T-helper 22 cell (primary cell): ENCODE measurements around the gene AKAIN1.

Experiments used
- DNase-seq: peaks from one replicate; pipeline ENCODE4 v3.0.0-alpha.2; 2020; ENCODE audit warnings: low read depth

The AKAIN1 gene, protein sequence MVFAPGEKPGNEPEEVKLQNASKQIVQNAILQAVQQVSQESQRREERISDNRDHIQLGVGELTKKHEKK

GRCh38 chr18:5197032-5197434 is at the start of gene AKAIN1:
TSS of gene AKAIN1 (minus strand) at chr18:5197257. CDS start at chr18:5197053, 204 bp downstream.
- no peak for DNase-seq

DNA sequence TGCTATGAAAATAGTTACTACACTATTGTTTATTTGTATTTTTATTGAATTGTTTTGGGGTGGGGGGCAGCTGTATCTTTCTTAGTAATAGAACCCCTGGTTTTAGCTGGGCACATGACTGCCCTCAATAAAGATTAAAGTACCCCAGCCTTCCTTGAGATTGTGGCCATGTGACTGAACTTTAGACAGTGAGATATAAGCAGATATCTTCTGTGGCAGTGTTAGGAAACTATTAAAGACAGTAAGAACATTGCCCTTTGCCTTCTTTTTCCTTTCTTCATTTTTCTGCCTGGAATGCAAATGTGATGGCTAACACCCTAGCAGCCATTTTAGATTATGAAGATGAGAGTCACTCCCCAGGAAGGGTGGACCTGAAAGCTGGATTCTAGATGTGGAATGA is 47.9 kb upstream of the AKAIN1 start:
- no peak for DNase-seq

- no peak for DNase-seq
Observed at GRCh38 chr18:5239447-5239846, 42.4 kb upstream of the AKAIN1 start.

- peak; percentile 18 for DNase-seq
Observed at GRCh38 chr18:5238371-5238976, 41.4 kb upstream of the AKAIN1 start.

DNA sequence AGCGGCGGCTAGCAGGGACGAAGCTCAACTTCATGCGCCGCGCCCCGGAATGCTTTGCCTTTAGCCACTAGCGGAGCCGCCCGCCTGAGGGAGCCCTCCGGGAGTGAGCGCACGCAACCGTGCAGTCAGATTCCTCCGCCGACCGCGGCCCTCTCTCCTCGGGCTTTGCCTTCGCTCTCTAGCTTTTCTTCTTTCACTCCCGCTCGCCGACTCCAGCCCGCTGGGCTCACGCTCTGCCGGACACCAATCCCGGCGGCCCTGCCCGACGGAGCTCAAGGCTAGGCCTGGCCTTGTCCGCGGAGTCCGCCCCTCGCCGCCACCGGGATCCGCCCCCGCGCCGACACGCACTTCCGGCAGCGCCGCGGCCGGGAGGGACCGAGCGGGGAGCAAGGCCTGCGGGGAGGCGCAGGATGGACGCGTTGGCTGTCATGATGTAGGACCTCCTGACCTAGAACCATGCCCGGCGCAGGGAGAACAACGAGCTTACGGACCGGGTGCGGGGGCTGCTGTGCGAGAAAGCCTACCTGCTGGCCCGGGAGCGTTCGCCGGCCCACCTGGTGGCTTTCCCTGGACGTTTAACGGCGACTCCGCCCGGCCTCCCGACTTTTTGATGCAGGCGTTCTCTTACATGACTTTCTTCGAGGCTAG is 40.8 kb upstream of the AKAIN1 start:
- DNase-seq: peak; percentile 70

DNA sequence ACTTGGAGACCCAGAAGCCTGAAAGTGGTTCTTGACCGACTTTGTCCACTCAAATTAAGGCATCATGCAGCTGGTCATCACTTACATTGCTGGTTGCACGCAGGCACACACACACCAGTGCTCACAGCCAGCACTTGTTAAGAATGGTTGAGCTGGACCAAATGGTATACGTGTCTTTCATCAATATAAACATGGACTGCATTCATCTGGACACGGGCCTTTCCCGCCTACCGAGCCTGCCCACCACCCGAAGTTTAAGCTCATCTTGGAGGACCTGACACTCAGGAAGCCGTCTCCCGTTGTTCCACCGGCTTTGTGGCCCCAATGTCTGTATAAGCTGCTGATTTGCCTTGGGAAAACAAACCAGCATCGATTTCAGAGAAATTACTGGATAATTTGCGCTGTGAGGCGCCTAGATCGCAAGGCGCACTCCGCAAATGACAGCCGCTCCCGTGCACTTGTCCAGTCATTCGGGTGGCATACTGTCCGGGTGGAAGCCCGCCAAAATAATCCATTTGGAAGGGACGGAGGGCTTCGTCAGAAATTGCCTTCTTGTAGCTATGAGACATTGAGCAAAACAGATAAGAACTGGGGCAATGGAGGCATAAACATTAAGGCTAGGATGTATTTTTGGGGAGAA is 40.1 kb upstream of the AKAIN1 start:
- no peak for DNase-seq

GRCh38 chr18:5214583-5215351 is 17.7 kb upstream of the AKAIN1 start:
- no peak for DNase-seq

DNA sequence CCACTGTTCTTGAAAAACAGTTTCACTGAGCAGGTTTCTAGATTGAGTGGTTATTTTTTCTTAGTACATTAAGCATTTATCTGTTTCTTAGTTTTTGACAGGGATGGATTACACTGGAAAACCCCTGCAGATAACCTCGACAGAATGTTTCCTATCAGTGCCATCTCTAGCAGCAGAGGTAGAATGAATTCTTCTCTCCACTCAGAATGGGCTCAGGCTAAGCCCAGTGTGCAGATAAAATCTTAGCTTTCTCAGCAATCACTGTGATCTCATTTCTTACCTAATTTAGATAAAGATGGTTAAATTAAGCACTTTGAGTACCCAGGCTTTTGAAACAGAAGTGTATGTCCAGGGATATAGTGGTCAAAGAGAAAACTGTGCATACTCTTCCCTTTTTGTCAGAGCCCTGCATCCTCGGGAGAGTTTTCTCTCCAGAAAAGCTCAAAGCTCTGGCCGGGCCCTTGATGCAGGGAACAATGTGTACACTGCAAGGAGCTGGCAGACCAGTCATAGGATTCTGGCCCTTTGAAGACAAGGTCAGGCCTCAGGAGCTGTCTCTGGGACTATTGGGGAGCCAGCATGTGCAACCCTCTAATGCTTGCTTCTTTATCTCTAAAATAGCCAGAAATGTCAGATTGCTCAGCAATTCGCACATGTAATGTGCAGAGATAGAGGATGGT is 10.6 kb upstream of the AKAIN1 start:
- DNase-seq: no peak

- DNase-seq: no peak
Observed at GRCh38 chr18:5198311-5198710, 1.3 kb upstream of the AKAIN1 start.

- no peak for DNase-seq
Observed at GRCh38 chr18:5197461-5197860, 404 bp upstream of the AKAIN1 start.

- DNase-seq: no peak
Observed at GRCh38 chr18:5196253-5197031, 615 bp downstream of the AKAIN1 start.

GRCh38 chr18:5195656-5196055 is 1.4 kb downstream of the AKAIN1 start:
- no peak for DNase-seq

DNA sequence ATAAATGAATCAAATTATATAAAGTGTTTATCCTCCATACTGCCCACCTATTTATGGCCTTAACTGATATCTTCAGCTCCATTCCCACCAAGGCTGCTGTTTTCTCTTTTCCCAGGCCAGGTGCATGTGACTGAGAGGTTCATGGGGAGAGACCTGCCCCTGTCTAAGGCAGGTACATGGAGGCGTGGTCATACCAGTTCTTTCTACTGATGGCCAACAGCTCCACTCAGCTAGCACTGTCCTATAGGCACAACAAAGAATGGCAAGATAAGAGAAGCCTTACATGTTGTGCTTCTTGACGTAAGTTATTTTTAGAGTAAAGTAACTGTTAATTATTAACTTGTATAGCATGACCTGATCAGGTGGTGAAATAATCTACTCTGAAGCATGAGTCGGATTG is 16.8 kb downstream of the AKAIN1 start:
- no peak for DNase-seq

GRCh38 chr18:5178519-5178918 is 18.5 kb downstream of the AKAIN1 start:
- DNase-seq: no peak

- DNase-seq: no peak
Observed at GRCh38 chr18:5175378-5175777, 21.7 kb downstream of the AKAIN1 start.

DNA sequence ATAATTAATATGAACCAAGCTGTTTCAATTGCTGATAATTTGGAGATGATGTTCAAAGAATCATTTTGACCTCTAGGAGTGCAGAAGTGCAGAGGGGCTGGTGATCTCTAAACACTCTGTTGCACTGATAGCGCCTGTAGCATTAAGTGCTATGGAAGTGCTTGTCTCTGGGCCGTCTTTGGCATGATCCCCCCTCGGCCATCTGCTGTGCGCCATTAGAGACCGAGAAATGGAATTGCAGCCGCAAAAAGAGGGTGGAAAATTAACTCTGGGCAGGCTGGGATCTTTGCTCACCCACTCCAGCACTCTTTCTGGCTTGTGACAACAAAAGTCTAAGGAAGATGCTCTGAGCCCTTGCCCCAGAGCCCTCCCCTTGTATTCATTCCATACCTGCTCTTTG is 23.4 kb downstream of the AKAIN1 start:
- DNase-seq: no peak

DNA sequence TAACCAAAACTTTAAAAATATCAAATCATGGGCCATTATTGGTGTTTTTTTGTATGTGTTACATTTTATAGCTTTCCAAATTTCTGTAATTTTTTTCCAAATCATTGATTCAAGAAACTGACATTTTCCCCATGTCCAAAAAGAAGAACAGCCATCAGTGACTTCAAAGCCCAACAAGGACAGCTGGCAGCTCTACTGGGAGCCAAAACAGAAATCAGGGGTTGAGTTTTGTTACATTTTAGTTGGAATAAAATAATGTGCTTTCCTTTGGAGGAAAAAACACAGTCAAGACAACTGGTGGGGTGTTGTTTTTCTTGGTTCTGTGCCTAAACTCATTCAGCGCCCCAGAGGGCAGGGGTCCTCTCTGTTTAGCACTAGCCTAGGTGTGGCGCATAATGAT is 23.8 kb downstream of the AKAIN1 start:
- no peak for DNase-seq

GRCh38 chr18:5167831-5168230 is 29.2 kb downstream of the AKAIN1 start:
- DNase-seq: no peak

GRCh38 chr18:5166606-5167280 is 30.3 kb downstream of the AKAIN1 start:
- DNase-seq: no peak

DNA sequence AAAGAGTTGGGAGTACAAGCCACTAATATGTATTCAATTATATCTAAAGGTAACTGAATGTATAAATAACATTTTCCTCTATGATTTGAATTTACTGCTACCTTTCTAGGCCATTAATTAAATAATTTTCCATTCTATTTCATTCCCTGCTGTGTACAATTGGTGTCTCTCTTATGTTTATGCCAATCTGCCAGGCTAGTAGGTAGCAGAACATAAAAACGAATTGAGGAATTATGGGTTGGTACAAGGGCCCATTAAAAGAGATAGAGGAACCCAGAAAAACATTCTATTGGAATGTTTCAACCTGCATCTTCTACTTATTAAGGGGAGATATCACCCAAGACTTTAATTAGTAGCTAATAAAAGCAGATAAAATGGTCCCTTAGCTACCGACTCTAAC is 32.2 kb downstream of the AKAIN1 start:
- no peak for DNase-seq

DNA sequence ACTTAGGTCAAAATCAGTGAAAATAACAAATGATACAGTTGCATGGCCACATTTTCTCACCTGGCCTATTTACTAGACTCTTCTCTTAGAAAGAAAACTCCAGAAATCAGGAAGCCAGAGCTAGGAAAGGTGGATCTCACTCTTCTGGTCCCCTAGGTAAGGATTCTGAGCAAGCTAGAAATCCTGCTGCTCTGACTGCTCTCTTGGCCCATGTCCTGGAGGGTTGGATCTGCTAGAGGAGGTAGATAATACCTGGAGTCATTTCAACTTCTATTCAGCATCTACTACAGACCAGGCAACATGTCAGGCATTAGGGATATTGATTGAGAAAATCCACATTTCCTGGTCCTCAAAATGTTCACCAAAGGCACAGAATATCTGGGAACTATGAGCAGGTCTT is 34.9 kb downstream of the AKAIN1 start:
- DNase-seq: no peak
